Erythroblast (primary cell): Measurements from ENCODE around the gene CFAP410.

ENCODE experiments used
- GATA1 ChIP-seq: IDR thresholded peaks from 2 replicates; pipeline ENCODE4 v1.6.1; 2011; ENCODE audit warnings: low read depth, mild to moderate bottlenecking, control low read depth, low read length, moderate library complexity
- POLR2A ChIP-seq: IDR thresholded peaks from 2 replicates; pipeline ENCODE4 v1.6.1; 2011; ENCODE audit warnings: mild to moderate bottlenecking, low read length

GRCh38 chr21:44382536-44382935 lies 43.3 kb upstream of the CFAP410 start:
- no peak for TF ChIP-seq POLR2A
- TF ChIP-seq GATA1: no peak
